HG03520 (cell line): ENCODE data around the gene MCF2L.

ENCODE experiments used
- ATAC-seq: cut with Tn5 transposase; IDR thresholded peaks from one replicate; pipeline ENCODE4 v1.9.1; 2021; ENCODE audit warnings: mild to moderate bottlenecking, moderate library complexity; ENCODE audit not compliant: unreplicated experiment

The MCF2L gene

DNA sequence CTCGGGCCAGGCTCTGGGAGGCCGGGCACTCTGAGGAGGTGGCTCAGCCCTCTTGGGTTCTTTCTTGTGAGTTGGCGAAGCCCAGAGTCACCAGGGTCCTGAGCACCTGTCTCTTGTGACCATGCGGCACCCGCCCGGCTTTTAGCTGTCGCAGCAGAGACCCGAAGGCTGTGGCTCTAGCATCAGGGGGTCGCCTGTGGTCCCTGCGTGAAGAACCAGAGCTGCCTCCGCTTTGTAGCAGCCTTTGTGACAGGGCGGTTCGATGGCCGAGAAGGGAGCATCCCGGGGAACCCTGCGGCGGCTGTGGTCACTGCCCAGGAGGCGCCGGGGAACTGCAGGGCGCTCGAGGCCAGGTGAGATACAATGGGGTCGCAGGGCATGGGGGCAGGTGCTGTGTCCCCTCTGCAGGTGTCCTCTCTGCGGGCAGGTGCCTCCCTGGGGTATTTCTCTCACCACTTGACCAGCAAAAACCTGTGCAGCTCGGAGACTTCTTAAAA, 10.4 kb downstream of the MCF2L start:
- ATAC-seq: no peak

DNA sequence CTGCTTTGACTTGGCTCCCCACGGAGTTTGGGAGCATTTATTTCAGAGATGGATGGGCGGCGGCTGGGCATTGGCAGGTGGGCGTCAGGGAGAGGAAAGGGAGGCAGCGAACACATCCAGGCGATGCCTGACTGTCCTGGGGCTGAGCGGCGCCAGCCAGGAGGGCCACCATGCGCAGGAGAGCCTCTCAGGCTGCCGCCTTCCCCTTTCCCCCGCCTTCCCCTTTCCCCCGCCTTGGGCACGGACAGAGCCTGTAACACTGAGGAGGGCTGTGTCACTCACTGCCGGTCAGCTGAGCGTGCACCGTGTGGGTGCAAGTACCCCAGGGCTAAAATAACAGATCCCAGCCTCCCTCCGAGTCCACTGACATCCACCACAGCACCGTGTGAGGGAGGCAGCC, 11.4 kb downstream of the MCF2L start:
- no peak for ATAC-seq

DNA sequence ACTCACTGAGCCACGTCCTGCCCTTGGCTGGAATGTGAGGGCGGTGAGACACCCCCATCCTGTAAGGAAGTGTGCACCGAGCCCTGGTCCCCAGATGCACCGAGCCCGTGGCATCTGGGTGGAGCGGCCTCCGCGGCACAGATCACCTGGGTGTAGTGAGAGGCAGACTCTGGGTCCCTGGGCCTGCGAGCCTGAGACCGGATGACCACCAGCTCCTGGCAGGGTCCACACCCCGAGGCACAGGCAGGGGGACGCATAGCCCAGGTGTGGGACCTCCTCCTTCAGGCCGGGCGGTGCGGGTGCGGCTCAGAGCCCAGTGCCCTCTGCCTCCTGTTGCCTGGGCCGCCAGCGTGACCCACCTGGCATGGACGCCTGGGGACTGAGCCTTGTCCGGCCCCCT, 12.4 kb downstream of the MCF2L start:
- ATAC-seq: no peak

DNA sequence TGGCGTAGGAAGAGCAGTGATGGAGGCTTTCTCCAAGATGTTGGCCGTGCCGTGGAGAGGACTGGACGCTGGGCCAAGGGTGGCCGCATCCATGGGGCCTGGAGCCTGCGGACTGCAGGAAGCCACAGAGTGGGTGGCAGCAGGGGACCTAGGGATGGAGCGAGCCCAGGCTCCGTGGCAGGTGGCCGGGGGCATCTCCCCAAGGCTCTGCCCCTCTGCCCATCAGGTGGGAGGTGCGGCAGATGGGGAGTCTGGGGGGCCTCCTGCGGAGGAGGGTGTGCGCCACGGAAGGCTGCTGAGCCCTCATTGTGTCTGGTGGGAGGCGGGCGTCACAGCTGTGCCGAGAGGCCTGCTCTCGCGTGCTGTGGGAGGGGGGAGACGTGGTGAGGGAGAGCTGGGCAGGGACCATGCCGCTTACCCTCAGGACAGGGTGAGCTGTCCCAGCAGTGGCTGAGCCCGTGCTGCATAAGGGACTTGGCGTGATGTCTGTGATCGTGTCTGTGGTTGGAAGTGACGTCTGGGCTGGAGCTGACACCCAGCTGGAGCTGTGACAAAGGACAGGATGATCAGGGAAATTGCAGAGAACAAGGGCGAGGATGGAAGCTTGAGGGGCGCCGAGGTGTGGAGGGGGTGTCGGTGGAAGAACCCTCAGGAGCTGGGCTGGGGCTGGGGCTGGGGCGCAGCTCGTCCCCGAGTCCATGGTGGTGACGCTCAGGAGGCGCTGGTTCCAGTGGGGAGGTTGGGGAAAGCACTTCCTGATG, 13.4 kb downstream of the MCF2L start:
- no peak for ATAC-seq

DNA sequence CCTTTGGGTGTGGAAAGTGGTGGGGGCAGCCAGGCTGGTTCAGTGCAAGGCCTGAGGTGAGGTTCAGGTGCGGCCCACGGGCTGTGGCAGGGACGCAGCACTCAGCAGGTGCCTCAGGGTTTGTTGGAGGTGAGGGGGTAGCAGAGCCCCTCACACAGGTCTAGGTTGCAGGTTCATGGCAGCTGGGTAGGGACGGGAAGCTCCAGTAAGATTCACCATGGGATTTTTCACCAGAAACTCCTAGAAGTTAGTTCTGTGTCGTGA, 14.0 kb downstream of the MCF2L start:
- ATAC-seq: no peak

DNA sequence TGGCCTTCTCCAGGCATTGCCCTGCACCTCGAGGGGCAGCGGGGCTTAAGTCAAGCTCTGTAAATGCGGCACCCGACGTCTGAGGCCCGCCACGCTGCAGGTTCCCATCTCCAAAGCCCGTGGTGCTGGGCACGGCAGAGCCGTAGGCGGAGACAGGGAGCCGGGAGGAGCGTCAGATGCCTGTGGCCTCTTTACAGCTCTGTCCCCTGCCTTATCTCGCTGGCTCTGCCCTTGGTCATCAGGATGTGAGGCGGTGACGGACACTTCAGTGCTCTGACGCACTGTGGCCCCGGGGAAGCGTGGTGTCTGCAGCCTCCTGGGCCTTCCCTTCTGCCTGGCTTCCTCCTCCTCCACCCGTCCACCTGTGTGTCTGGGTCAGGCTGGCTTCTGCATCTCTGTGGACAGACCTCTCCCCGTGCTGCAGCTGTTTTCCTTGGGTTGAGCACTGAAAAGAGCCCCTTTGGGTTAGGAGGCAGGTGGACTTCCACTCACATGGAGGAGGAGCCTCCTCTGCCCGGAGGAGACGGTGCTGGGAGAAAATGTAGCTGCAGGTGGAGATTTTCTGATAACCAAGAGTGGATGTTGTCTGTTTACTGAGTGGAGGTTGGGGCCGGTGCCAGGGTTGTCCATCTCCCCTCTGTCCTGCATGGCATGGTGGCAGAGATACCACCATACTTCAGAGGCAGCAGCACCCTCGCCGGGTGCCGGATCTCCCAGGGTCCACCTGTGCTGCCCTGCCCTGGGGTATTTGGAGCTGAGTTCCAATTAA, 14.6 kb downstream of the MCF2L start:
- ATAC-seq: no peak

DNA sequence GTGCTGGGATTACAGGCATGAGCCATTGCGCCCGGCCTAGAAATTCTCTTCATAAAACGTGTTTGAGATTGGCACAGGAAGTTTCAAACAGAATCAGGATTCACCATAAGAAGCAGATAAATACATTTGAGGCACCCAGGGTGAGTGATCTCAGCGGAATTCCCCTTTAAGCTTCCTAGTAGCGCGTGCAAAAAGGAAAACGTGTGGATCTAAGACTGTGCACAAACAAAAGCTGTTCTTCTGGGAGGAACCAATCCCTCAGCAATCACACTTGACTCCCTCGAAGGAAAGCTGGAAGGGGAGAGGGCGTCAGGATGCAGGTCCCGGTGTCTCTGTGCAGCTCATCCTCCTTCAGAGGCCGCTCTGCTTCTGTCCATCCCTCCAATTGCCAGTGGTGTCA, 15.5 kb downstream of the MCF2L start:
- ATAC-seq: no peak

DNA sequence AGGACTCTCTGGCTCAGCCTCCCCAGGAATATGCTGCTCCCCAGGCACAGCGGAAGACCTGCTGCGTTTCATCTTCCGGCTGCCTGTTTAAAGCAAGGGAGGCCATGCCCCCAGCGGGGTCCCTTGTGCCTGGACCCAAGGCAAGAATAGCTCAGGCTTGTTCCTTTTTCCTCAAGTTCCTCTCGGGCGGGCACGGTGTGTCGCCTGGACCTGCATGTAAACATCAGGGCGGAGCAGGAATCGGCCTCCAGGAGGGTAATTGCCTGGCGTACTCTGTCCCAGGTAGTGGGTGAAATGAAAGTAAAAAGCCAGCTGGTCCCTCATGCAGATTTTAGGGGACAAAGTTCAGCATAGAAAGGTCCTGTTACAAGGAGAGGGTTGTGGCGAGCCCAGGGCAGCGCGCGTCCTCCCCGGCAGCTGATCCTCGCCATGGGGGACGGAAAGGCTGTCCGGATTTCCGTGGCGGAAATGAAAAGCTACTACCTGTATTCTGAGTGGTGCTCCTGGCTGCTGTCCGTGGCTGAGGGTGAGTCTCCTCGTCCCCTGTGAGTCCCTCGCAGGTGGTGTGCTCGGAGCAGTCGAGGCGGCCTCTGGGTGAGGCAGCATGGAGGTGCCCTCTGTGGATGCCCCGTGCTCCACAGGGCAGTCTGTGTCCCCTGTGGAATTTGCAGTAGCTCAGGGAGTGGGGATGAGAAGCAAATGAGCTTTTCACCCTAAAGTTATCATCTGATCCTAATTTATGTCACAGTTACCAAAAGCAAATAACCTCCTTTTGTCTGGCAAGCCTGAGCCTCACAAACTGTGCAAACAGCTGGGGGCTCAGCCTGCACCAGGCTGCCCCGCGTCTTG, 16.2 kb downstream of the MCF2L start:
- no peak for ATAC-seq

DNA sequence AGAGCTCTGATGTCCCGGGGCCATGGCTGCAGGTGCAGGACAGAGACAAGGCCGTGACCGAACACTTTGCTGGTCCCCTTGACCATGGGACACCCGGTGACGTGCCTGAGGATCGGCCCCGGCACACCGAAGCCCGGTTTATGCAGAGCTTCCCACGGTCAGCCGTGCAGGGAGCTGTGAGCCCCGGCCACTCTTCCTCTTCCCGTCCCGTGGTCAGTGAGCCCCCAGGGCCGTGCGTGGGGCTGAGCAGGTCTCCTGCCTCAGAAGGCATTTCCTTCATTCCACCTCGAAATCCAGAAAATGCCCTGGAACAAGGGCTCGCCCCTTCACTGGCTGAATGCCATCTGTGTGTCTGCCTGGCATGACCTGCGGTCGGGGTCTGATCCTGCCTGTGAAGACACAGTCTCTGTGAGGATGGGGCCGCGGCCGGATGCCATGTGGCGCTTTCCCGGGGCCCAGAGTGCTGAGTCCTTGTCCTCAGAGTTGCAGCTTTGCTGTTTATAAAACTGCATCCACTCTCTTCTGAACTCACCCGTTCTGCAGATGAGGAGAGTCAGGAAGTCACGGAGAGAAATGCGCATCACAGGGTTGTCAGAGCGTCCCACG, 16.9 kb downstream of the MCF2L start:
- no peak for ATAC-seq

DNA sequence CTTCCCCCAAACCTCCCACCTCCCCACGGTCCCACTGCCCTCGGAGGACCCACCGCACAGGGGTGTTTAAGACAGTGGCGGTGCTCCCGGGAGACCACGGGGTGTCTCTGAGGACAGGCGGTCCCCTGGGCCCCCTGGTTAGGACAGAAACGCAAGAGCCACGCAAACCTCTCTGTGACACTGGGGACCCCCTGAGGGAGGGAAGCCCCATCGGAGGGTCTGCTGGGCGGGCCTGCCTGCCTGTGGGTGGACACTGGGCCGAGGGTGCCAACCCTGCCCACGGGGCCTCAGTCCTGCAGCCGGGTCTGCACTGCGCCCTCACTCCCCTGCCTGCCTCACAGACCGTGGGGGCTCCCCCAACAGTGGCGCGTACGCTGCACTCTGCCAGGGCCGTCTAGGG, 17.5 kb downstream of the MCF2L start:
- no peak for ATAC-seq

DNA sequence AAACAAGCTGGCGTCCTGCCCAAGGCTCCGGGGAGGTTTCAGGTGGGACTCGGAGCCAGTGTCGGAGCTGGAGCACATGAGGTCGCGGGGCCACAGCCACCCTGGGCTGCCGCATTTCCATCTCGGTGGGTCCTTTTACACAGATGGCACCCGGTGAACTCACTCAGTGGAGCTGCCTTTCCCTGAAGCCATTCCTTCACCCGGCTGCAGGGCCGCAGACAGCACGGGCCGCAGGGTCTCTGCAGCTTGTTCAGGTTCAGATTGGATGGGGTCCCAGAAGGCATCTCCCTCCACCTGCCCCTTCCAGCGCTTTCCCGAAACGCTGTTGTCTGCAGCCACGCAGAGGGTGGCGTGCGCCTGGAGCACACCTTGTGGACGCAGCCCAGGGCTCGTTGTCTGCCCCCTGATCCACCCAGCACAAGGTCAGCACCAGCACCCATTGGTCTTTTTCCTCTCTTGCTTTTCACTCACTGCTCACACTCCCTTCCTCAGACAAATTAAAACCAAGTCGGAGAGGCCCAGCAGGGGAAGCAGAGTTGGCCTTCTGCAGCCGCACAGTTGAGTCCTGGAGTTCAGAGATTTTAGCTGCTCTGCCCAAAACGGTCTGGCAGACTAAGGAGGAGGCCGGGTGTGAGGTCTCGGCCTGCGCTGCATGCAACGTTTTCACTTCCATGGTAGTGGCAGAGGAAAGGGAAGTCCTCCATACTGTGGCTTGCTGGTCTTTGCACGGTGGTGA, 18.1 kb downstream of the MCF2L start:
- no peak for ATAC-seq

DNA sequence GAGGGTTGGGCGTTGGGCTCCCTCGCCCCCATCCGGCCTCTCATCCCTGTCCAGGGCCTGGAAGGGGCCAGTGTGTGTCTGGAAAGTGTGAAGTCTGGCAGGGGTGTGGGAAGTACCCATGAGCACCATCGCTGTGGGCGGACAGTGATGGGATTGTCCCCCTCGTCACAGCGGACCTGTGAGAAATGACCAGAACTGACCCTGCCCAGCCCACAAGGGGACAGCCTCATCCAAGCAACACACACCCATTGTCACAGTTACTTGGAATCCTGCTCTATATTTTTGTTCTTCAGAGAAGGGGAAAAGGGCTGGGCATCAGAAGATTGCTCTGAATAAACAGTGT, 18.6 kb downstream of the MCF2L start:
- no peak for ATAC-seq

DNA sequence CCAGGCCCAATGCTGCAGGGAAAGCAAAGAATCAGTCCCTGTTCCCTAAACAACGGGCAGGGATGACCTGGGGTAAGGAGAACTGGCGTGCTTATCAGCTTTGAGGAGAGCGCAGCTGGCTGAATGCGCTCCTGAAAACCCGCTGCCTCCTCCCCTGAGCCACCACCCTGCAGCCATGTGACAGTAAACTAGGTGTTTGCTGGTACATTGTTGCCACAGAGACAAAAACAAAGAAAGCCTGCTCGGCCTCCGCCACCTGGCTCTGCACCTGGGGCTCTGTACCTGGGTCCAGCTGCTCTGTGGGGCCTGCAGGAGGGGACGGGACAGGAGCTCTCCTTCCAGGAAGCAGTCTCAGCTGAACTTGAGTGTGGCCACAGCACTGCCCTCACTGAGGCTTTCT, 21.8 kb downstream of the MCF2L start:
- no peak for ATAC-seq

DNA sequence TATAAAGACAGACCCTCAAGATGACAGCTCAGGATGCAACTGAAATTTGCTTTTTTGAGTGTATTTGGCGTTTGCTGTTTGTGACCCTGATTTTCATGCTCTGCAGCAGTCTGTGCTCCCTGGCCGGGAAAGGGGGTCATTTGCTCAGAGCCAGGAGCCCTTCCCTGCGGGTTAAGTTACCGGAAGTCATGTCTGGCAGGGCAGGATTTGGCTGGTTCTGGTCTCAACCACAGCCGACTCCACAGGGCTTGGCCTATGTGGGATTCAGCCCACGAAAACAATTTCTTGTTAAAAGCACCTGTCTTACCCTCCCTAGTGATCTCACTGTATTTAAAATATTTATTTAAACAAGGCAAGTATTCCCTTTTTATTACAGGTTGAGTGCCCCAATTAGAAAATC, 22.6 kb downstream of the MCF2L start:
- no peak for ATAC-seq

DNA sequence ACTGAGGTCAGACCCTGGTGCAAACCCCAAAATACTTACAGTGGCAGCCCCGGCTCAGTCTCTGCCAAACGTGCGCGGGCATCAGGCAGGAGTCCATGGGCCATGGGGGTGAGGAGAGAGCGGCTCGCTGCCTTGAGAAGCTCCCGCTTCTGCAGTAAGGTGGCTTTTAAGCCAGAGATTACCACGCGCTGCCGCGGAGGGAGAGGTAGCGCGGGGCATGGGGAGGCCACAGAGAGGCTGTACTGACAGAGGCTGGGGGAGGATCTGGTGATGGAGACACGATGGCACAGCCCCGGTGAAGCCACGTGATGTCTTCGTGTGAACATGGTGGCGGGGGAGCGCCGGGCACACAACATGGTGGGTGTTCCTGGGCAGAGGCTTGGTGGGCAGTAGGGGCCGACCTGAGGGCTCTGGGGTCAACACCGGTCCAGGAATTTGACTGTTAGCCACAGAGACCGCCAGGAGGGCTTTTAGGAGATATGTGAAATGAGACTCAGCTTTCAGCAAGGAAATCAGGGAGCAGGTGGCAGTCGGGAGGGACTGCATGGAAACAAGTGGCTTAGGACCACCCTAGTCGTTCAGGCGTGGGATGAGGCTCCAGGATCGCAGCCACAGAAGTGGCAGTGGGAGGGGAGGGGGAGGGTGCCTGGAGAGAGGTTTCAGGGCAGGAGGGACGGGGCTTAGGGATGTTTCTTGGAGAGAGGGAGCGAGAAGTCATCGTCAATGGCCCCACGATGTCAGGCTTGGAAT, 24.1 kb downstream of the MCF2L start:
- no peak for ATAC-seq

DNA sequence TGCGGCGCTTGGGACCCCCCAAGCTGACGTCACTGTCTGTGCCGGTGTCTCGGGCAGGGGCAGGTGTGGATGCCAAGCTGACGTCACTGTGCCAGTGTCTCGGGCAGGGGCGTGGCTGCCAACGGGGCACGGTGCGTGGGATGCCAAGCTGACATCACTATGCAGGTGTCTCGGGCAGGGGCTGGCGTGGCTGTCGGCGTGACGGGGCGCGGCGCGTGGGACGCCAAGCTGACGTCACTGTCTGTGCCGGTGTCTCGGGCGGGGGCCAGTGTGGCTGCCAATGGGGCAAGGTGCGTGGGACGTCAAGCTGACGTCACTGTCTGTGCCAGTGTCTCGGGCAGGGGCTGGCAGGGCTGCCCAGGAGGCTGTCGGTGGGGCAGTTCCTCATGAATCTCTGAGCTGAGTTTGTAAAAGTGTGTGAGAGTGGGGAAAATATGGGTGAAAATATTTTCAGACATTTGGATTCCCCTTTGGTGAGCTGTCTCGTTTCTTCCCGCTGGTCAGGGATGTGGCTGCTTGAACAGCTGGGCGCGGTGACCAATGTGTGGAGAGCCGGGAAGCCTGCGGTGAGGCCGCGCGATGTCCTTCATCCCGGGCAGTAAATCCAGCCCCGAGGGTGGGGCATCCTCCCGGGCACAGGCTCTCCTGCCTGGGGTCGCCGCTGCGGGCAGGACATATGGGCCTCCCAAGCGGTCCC, 25.2 kb downstream of the MCF2L start:
- no peak for ATAC-seq

DNA sequence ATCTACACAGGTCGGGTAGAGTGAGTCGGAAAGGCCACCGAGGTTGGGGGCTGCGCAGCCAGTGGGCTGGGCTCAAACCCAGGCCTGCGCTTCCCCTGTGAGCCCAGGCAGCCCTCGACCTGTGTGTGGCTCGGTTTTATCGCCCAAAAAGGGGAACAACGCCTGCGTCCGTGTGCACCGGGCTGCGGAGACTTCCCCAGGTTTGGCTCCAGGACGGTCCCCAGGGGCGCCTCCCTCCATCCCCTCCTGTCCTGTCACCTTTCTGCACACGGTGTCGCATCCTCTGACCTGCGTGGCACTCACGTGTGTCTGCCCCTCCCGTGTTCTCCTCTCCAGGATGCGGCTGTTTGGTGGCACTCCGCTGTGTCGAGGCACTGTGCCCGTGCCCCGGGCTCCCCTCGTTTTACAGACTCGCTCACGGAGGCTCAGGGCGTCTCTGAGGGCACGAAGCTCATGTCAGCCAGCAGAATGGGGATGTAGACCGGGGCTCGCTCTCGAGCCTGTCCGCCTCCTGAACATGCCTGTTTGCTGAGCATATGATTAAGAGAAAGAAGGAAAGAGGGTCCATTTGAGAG, 25.9 kb downstream of the MCF2L start:
- ATAC-seq: no peak

DNA sequence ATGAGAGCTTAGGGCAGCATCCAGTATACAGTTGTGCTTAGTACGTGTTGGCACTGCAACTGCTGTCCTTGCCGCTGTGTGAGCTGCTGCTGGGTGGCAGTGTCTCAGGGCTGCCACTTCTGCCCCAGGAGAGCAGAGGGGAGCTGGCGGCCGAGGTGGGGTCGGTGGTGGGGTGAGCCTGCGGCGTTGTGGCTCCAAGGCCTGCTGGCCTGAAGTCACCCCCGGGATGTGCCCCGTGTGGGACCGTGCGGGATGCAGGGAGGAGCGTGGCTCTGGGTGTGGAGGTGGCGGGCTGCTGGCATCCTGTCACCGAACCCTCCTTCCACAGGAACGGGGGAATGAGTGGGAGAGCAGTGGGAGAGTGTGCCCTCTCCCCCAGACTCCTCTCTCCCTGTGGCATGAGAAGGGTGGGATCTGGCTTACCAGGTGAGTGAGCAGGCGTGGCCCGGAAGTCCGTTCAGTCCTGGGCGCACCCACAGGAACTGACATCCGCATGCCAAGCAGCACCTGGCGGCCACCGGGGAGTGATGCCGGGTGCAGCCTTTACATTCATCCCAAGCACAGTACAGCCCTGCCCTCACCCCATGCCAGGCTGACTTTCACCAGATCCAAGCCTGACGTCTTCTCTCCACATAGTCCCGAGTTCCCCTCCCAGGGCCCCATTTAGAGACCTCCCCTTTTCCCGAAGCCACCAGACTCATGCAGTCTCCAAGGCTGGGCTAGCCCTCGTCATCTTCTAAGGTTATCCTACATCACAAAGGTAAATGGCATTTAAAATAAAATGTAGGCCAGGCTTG, 26.6 kb downstream of the MCF2L start:
- no peak for ATAC-seq
